NCI-H146 (cell line): ENCODE data around the gene TFB2M.
"Not testable (repeated sequence)": the region's sequence is repeated elsewhere in the genome, so short reads cannot be mapped to it uniquely, and the experiment has no call there.

Source experiments
- DNase-seq: peaks from one replicate; lab custom pipeline; 2025; lab: John Stamatoyannopoulos, UW

TFB2M gene, protein sequence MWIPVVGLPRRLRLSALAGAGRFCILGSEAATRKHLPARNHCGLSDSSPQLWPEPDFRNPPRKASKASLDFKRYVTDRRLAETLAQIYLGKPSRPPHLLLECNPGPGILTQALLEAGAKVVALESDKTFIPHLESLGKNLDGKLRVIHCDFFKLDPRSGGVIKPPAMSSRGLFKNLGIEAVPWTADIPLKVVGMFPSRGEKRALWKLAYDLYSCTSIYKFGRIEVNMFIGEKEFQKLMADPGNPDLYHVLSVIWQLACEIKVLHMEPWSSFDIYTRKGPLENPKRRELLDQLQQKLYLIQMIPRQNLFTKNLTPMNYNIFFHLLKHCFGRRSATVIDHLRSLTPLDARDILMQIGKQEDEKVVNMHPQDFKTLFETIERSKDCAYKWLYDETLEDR

DNA sequence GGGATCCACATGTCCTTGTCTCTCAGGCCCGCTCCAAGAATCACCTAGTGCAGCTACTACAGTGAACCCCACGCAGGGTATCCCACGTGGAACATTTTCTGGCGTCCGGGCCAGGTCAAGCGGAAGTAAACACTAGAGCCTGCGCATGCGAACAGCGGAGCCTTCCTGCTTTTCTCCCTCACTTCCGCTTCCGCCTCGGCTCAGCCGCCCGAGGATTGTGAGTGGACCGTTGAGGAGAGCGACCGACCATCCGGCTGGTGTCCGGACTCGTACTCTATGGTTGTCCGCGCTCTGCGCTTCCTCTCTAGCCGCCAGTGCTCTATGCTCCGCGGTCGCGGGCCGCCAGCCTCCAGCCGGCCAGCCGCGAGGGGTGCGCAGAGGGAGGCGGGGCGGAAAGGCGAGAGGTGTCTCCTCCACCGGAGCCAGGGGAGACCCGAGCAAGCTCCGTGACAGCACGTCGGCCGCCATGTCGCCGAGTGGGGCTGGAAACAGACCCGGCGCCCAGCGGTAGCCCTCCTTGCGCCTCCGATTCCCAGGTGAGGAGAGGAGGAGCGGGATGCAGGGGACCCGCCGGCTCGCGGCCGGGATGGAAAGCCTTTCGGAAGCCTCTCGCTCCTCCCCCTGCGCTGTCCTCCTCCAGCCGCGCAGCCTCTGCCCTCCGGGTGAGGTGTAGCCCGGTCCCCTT is at the start of gene TFB2M, which contains the start of gene CNST:
Gene TFB2M (minus strand): TSS at position 134 of the 685 bp plus-strand sequence. CDS start 123 bp downstream, at position 11.
Gene CNST (plus strand): TSS at position 329 of the 685 bp plus-strand sequence. CDS start 25,107 bp downstream, outside the sequence.
- peak; percentile 99 for DNase-seq

DNA sequence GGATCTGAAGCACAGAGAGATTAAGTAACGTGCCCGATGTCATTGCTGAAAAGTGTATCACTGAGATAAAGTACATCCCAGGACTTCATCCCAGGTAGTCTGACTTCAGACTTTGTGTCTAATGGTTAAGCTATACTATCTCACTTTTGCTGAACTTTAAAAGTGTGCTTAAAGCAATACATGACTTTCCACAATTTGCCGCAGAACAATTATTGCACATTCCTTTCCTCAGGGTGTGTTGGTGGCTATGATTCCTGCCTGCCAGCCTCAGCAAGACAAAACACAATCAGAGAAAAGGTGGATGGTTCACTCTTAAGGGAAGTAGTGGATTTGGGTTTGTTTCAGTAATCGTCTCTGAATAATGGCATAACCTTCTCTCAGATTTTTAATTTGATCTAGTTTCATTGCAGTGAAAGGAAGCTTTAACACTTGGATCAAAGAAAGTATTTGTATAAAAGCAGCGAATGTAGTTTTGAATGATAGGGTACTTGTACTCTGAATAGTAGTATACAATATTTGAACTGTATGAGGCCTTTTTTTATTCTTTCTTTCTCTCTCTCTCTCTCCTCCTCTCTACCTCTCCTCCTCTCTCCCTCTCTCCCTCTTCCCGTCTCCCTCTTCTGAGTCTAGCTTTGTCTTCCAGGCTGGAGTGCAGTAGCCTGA is 47.2 kb upstream of the TFB2M start:
- DNase-seq = no peak

DNA sequence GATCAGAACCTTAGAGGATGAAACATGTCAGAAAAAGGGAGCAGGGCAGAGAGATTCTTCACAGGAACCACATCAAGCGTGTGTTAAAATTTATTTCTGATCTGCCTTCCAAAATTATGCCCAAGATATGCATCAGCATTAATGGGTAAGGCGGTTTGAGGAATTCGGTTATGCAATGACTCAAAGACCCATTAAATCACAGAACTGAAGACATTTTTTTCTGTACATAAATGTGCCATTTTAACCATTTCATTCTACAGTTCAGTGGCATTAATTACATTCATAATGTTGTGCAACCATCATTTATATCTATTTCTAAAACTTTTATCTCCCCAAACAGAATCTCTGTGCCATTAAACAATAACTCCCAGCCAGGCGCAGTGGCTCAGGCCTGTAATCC is 43.6 kb upstream of the TFB2M start:
- DNase-seq = no peak

DNA sequence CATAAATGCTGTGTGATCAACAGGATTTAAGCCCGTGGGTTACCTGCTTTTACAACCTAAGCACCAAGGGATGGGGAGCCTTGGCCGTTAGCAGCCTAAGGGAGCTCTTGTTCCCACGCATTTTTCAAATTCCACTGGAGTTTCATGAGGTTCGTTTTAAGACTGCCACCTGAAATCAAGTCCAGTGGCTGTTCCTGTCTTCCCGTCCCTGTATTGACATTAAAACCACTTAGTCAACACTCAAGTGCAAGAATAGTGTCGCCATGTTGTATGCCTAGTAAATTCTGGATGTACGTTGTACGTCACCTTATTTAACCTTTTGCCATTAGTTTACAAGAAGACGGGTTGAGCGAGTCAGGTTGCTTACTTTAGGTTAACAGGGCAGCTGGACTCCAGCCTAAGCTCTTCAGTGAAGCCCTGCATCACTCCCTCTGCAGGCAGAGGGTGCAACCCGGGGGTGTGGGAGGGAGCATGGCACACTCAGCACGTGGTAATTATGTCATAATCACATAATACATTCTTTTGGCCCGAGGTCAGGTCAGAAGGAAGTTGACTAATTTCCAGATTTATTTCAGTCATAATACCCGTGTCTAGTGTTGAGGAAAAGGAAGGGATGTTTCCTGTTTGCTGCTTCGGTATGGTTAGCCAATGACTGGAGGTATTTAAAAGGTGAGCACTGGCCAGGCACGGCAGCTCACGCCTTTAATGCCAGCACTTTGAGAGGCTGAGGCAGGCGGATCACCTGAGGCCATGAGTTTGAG is 42.7 kb upstream of the TFB2M start:
- peak; percentile 57 for DNase-seq

DNA sequence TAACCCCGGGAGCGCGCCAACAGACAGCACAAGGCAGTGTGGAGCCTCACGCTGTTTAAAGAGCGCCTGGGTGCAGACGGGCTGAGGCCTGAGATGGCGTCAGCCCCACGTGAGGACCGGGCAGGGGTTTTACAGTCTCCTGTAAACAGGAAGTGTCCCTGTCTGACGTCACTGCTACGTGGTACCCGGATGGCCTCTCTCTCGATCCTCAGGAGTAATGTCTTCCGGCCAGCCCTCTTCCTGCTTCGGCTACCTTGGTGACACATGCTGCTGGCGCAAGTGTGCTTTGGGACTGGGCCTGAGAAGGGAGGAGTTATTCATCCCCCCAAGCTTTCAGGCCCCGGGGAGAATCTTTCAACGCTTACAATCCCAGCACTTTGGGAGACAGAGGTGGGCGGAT is 41.4 kb upstream of the TFB2M start:
- no peak for DNase-seq

DNA sequence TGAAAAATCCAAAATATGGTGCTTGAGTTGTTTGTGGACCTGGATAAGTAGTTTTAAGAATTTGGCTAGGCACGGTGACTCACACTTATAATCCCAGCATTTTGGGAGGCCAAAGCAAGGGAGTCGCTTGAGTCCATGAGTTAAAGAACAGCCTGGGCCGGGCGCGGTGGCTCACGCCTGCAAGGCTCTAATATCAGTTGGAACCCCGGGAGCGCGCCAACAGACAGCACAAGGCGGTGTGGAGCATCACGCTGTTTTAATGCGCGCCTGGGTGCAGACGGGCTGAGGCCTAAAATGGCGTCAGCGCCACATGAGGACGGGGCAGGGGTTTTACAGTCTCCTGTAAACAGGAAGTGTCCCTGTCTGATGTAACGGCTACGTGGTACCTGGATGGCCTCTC is 39.2 kb upstream of the TFB2M start:
- DNase-seq = not testable (repeated sequence)

DNA sequence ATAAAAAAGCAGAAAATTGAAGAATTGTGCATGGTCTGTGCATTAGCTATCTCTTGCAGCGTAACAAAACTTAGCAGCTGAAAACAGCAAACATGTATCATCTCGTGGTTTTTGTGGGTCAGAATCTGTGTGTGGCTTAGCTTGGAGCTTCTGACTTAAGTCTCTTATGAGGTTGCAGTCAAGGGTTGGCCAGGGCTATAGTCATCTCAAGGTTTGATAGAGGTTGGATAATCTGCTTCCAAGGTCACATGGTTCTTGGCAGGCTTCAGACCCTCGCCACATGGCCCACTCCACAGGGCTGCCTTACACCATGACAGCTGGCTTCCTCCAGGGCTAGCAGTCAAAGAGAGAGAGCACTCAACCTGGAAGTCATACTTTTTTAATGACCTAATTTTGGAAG is 36.1 kb upstream of the TFB2M start:
- no peak for DNase-seq

DNA sequence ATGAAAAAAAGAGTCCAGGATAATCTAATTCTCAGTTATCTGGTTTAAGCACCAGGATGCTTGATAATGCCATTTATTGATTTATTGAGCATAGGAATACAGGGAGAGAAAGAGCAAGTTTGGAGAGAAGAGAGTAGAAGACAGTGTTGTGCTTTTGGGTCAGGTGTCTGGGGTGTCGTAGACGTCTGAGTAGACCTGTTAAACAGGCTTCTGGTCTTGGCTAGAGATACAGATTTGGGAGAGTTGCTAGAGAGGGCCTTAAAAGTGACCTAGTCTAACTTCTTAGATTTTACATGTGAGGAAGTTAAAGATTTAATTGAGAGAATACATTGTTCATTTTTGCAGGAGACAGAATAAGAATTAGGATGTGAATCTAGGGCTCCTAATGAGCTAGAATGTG is 34.5 kb upstream of the TFB2M start:
- no peak for DNase-seq

DNA sequence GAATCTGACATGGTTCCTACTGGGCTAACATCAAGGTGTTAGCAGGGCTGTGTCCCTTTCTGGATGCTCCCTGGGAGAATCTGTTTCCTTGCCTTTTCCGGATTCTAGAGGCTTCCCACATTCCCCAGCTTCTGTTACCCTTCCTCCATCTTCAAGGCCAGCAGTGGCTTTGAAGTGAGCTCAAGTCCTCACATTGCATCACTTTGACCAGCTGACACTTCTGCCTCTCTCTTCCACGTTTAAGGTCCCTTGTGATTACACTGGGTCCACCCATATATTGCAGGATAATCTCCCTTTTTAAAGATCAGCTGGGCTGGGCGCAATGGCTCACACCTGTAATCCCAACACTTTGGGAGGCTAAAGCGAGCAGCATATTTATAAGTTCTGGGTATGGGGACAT is 33.3 kb upstream of the TFB2M start:
- no peak for DNase-seq

DNA sequence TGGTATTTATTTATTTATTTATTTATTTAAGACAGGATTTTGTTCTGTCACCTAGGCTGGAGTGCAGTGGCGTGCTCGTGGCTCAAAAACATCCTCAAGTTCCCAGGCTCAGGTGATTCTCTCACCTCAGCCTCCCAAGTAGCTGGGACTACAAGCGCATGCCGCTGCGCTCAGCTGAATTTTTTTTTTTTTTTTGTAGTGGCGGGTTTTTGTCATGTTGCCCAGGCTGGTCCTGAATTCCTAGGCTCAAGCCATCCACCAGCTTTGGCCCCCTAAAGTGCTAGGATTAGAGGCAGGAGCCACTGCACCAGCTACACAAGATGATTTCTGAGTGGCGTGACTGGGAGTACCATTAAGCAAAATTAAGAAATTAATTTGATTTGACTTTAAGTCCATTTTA is 31.9 kb upstream of the TFB2M start:
- no peak for DNase-seq

DNA sequence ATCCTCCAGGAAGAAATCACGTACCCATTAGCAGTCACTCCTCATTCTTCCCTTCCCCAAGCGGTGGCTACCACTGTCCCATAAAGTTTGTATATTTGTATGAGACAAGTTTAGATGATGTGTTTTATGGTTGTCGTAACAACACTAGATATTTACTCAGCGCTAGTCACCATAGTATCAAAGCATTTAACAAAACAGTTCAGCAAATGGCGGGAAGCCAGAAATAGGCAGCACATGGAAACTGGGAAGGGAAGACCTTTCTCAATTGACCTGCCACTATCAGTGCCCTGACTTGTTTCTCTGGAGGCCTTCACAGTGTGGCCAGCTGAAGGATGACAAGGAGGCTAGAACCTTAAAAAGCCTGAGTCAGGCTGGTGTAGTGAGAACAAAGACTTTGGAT is 31.3 kb upstream of the TFB2M start:
- no peak for DNase-seq

DNA sequence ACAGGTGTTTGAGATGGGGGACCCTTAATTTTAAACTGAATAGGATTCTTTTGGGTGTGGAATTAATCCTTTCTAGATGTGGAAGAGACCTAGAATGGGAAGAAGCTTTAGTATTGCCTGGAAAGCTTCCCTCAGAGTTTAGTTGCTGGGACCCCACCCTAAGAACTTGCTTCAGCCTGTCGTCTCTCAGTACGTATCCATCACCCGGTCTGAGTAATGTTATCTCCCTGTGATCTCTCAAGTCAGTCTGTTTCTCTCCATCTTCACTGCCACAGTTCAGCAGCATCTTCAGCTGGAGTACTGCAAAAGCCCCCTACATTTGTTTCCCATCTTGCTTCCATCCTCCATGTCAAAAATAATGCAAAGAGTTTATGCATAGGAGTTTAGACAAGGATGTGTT is 29.1 kb upstream of the TFB2M start:
- DNase-seq = no peak

DNA sequence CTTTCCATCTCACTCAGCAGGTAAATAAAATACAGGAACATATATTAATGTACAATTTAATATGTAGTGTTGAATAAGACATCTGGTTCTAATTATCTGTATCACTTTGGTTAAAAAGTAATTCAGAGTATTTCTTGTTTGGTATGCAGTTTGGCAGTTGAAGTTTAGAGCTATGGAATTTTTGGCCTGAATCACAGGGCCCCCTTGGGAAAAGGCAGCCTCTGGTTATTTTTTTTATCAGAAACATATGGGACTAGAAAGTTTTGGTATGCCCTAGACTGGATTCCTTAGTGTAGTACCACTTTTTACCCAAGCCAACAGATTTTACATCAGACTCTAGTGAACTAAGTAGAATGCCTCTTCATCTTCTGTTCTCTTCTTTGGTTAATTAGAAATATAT is 26.6 kb upstream of the TFB2M start:
- DNase-seq = no peak

DNA sequence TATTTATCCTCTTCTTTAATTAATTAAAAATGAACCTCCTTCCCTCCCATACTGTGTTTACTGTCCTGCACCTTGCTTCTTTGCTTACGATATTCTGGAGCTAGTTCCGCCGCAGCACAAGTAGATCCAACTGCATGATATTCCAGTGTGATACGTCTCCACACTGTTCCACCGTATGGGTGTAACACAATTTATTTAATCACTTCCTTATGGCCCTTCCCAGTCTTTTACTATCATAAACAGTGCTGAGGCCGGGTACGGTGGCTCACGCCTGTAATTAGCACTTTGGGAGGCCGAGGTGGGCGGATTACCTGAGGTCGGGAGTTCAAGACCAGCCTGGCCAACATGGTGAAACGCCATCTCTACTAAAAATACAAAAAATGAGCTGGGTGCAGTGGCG is 25.9 kb upstream of the TFB2M start:
- no peak for DNase-seq

DNA sequence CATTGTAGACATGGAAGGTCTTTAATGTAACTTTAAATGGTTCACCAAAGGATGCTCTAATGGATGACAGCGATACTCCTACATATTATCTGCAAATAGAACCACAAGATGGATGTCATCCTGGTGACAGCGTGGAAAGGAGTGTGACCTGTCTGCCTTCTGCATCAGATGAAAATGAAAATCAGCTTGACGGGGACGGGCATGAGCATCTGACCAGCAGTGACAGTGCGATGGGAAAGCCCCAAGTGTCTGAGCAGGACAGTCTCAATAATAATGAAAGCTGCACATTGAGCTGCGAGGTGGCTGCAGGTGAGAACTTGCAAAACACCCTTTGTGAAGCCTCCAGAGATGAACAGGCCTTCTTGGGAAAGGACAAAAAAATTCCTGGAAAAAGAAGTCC is 25.4 kb upstream of the TFB2M start:
- DNase-seq = no peak

DNA sequence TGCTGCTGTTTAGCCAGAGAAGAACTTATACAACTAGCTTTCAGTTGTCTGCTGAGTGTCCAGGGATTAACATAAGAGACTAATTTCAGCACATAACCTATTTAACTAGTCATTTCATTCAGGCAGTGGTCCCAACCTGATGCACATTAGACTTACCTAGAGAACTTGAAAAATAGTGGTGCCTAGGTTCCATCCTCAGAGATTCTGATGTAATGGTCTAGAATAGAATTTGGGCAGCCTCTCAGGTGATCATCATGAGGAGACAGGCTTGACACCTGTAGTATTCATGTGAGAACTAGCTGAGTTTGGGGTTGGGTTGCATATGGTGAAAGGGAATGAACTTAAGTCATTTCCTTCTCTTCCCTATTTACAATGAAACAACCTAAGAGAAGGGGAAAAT is 25.0 kb upstream of the TFB2M start:
- no peak for DNase-seq

DNA sequence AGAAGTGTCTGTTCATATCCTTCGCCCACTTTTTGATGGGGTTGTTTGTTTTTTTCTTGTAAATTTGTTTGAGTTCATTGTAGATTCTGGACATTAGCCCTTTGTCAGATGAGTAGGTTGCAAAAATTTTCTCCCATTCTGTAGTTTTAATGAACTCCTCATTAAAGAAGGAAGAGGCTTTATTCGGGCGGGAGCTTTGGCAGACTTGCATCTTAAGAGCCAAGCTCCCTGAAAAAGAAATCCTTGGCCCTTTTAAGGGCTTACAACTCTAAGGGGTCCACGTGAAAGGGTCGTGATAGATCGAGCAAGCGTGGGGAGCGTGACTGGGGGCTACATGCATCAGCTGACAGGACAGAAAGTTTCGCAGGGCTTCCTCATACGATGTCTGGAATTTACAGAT is 23.9 kb upstream of the TFB2M start:
- not testable (repeated sequence) for DNase-seq

DNA sequence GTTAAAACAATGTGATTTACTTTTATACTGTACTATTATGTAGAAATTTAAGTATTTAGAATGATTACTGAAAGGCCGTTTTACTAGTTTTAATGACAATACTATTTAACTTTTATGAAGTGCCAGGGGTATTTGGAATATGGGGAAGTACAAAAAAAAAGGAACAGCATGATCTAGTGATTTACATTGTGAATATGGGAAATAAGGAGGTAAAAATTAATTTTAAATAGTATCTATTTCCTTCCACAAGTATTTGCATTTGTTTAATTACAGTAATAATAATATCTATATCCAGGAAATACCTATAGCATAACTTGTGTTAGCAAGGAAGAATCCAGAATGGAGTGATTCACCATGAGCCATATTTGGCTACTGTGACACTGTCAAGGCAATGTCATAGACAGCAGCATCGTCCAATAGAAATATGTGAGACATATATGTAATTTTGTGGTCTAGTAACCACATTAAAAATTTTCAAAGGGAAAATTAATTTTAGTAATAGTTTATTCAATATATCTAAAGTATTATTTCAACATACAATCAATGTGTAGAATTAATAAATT is 22.2 kb upstream of the TFB2M start:
- no peak for DNase-seq

DNA sequence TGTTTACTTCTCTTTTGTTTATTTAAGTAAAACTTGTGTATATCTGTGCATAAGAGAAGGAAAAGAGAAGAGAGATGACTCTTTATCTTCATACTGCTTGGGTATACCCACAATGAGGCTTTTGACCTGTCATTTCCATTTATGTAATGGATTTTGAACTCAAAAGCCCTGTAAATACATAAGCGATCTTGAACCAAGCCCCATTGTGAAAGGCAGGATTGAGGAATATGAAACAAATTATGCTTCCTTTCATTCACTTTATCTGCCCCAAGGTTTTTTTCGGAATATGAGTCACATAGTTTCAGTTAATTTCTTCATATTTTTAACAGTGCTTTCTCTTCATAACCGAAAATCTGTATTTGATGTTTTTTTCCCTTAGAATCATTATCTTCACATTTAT is 21.5 kb upstream of the TFB2M start:
- no peak for DNase-seq

DNA sequence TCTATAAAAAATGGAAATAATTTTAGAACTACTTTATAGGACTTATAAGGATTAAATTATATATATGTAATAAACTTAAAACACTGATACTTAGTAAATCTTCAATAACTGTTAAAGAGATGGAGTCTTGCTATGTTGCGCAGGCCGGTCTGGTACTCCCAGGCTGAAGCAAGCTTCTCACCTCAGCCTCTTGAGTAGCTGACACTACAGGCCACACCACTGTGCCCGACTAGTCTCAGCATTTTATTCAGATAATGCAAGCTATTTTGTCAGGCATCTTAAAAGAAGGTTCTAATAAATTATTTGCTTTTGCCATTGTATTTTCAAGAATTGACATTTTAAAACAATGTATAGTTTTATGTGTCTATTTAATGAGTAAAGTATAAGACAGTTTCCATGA is 21.0 kb upstream of the TFB2M start:
- DNase-seq = no peak

DNA sequence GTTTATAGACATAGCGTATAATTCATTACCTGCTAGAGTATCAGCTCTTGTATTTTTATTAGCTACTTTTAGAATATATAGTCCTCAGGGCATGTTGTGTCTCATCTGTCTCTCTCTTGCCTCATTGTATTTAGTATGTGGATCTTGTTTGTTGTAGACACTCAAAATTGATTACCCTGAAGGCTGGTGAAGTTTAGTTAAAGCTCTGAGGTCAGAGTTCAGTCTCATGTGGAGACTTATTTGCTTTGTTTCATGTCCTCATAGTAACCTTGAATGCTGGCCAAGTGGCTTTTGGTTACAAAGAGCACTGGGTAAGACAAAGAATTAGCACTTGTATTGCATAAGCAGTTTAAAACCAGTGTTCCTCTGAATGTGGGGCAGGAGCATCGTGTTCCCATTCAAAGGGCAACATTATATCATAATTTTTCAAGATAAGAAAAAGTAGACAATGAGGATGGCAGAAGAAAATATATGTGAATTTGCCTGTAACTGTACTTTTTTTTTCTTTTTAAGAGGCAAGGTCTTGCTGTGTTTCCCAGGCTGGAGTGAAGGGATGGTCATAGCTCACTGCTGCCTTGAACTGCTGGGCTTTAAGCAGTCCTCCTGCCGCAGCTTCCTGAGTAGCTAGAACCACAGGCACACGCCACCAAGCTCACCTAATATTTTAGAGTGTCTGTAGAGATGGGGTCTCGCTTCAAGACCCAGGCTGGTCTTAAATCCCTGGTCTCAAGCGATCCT is 17.6 kb upstream of the TFB2M start:
- peak; percentile 97 for DNase-seq
